Neutrophil (primary cell): ENCODE results near the gene PRSS37.

Experiments
- H3K27ac ChIP-seq: fragments of 200-600 bp; sonication (generic); 2 replicates; pipeline ENCODE4 v1.5.1; 2016; ENCODE audit warnings: mild to moderate bottlenecking, moderate library complexity
- H3K27me3 ChIP-seq: fragments of 200-600 bp; sonication (generic); 2 replicates; pipeline ENCODE4 v1.6.0; 2016; ENCODE audit warnings: mild to moderate bottlenecking
- H3K36me3 ChIP-seq: fragments of 200-600 bp; sonication (generic); 2 replicates; pipeline ENCODE4 v1.5.1; 2017
- H3K4me1 ChIP-seq, 2 experiments: fragments of 200-600 bp in 1 of 2; sonication (generic) in 1 of 2; 1 replicate in 1 of 2; 2 replicates in 1 of 2; pipeline versions ENCODE4 v1.5.1 to v1.6.1; 2013 to 2016; ENCODE audit warnings: low read depth in 1 of 2, low read length in 1 of 2, mild to moderate bottlenecking in 1 of 2, moderate library complexity in 1 of 2; ENCODE audit not compliant: control insufficient read depth in 1 of 2, insufficient read depth in 1 of 2
- H3K4me3 ChIP-seq, 2 experiments: fragments of 200-600 bp in 1 of 2; sonication (generic) in 1 of 2; 1 replicate in 1 of 2; 2 replicates in 1 of 2; pipeline ENCODE4 v1.5.1; 2013 to 2016; ENCODE audit warnings: low read depth in 1 of 2, low read length in 1 of 2, mild to moderate bottlenecking in 1 of 2, moderate library complexity in 1 of 2
- H3K9me3 ChIP-seq: fragments of 200-600 bp; sonication (generic); 2 replicates; pipeline ENCODE4 v1.5.1; 2016
- CTCF ChIP-seq: fragments of 200-600 bp; sonication (generic); IDR thresholded peaks from 2 replicates; pipeline ENCODE4 v1.5.1; 2016; ENCODE audit warnings: antibody characterized with exemption

The PRSS37 gene

GRCh38 chr7:141792526-141792925 lies 48.8 kb downstream of the PRSS37 start:
- Histone ChIP-seq H3K27me3 (no peaks in the 10 kb centered on the region), H3K36me3 (no peaks in the 10 kb centered on the region), H3K4me3 (no peak overlapping the region), H3K4me1 (no peaks in the 10 kb centered on the region), H3K9me3 (no peaks in the 10 kb centered on the region), H3K27ac (no peak overlapping the region)
- no peak for TF ChIP-seq CTCF

- TF ChIP-seq CTCF, result no peak
Measured at GRCh38 chr7:141789917-141790316, 51.4 kb downstream of the PRSS37 start, which contains the start of gene TAS2R5. Gene TAS2R5 (plus strand): TSS chr7:141790217. CDS start chr7:141790362, 145 bp downstream.

GRCh38 chr7:141788296-141788695 lies 53.0 kb downstream of the PRSS37 start:
- Histone ChIP-seq H3K27me3 (no peaks in the 10 kb centered on the region), H3K4me3 (no peak overlapping the region), H3K4me1 (peaks cover 12 to 13% of the 10 kb centered on the region in 2 experiments), H3K9me3 (no peaks in the 10 kb centered on the region), H3K27ac (no peak overlapping the region), H3K36me3 (no peaks in the 10 kb centered on the region)
- no peak for TF ChIP-seq CTCF

More at GRCh38 chr7:141789917-141790316, 51.4 kb downstream of the PRSS37 start, which contains the start of gene TAS2R5:
- H3K27ac ChIP-seq, result no peak within 1 kb of the TSS
- peaks cover 12 to 13% of the 10 kb centered on the region in 2 experiments for H3K4me1 ChIP-seq
- H3K27me3 ChIP-seq, result no peaks in the 10 kb centered on the region
- H3K36me3 ChIP-seq, result no peaks in the 10 kb centered on the region
- no peak within 1 kb of the TSS for H3K4me3 ChIP-seq
- no peaks in the 10 kb centered on the region for H3K9me3 ChIP-seq
